ENCODE measurements around the gene IRAK3.
"Not testable (repeated sequence)": the region's sequence is repeated elsewhere in the genome, so short reads cannot be mapped to it uniquely, and the experiment has no call there.

Gene IRAK3

DNA sequence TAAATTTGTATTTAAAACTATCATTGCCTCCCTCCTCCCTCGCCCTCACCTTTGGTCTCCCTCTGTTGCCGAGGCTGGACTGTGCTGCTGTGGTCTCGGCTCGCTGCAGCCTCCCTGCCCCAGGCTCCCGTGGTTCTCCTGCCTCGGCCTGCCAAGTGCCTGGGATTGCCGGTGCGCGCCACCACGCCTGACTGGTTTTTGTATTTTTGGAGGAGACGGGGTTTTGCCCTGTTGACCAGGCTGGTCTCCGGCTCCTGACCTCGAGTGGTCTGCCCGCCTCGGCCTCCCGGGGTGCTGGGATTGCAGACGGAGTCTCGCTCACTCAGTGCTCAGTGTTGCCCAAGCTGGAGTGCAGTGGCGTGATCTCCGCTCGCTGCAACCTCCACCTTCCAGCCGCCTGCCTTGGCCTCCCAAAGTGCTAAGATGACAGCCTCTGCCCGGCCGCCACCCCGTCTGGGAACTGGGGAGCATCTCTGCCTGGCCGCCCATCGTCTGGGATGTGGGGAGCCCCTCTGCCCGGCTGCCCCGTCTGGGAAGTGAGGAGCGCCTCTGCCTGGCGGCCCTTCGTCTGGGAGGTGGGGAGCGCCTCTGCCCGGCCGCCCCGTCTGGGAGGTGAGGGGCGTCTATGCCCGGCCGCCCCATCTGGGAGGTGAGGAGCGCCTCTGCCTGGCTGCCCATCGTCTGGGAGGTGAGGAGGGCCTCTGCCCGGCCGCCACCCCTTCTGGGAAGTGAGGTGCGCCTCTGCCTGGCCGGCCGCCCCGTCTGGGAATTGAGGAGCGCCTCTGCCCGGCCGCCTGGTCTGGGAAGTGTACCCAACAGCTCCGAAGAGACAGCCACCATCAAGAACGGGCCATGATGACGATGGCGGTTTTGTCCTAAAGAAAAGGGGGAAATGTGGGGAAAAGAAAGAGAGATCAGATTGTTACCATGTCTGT, 14.4 kb upstream of the IRAK3 start:
- DNase-seq: not testable (repeated sequence)

DNA sequence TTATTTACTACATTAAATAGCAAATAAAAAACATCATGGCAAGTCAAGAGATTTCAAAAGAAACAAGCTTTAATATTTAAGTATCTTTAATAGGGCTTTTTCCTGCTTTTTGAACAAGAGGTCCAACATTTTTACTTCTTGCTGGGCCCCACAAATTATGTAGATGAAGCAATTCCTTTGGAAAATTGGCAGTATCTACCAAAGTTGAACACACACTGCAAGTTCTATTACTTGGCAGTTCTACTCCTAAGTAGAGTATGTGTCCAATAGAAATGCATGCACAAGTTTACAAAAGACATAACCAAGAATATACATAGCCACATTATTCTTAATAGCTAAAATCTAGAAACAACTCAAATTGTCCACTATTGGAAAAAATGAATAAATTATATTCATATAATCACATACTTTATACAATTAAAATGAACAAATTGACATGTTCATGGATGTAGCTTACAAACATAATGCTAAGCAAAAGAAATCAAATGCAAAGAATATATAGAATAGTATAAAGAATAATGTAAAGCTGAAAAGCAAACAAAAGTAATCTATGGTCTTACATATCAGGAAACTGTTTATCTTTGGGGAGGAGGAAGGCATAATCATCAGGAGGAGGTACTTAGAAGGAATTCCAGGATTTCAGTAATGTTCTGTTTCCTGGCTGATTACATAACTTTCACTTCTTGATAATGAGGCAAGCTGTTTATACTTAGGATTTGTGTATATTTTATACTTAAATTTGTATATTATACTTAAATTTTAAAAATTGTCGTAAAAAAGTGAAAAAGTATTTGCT, 12.7 kb upstream of the IRAK3 start:
- DNase-seq: no peak

DNA sequence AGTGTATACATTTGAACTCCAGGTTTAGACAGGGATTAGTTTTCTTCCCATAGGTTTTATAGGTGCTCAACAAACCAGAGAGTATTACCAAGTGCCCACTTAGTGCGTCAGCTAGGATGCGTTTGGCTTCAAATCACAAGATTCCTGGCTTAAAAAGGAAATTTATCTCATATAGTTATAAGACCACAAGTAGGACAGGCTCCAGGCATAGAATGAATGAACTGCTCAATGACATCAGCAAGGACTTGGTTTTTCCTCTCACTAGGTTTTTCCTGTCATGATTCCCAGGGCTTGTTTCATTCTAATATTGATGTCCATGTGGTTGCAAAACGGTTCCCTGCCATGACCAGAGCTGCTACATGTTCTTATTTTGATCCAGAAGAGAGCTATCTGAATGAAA, 6.1 kb upstream of the IRAK3 start:
- no peak for DNase-seq

DNA sequence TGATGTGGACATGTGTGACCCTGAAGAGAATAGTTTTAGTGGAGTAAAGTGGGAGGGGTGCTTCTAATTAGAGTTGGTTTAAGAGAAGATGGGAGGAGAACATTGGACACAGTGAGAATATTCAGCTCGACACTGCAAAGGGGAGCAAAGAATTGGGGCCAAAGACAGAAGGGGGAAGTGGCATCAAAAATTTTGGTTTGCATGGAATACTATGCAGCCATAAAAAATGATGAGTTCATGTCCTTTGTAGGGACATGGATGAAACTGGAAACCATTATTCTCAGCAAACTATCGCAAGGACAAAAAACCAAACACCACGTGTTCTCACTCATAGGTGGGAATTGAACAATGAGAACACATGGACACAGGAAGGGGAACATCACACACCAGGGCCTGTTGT, 4.2 kb upstream of the IRAK3 start:
- DNase-seq: not testable (repeated sequence)

DNA sequence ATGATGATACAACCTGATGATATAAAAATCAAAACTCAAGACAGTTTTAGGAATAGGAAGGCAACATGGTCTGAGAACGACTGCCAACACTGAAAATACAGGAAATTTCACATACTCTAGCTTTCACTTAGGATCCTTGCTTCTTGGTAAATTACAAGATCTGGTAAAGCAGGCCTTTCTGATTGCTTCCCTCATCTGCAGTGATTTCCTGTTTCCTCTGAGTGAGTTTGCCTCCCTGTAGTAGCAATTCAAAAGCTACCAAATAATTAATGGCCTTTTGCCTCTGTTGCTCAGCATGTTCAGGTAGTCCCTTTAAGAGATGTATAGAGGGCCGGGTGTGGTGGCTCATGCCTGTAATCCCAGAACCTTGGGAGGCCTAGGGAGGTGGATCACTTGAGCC, 2.0 kb upstream of the IRAK3 start:
- DNase-seq: no peak

DNA sequence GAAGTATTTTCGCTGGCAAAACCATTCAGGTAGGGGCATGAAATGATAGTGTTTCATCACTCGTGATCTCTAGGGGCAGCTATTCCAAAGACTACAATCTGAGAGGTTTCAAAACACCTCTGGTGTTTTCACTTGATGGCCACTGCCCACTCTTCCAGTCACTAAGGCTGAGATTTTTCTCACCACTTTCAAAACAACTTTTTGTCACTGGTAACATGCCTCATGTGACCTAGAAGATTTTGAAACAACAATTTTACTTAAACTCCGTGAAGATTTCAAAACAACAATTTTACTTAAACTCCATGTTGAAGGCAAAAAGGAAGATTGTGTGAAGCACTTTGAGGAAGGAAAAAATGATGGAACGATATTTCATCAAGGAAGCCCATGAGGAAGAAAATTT, 1.2 kb upstream of the IRAK3 start:
- no peak for DNase-seq

DNA sequence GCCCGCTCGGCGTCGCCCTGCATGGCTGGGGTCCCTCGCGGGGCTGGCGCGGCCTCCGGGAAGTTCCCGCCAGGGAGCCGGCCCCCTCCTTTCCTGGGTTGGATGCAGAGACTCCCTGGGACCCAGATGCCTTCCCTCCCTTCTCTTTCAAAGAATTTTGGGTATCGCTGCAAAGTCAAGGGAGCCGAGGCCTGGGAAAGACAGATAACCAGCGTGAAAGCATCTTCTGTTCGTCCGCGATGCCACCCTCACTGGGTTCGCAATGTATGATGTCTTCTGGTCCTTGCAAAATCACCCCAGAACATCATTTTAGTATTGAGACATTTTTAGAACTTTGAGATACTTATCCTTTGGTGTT, 451 bp downstream of the IRAK3 start:
- DNase-seq: no peak

DNA sequence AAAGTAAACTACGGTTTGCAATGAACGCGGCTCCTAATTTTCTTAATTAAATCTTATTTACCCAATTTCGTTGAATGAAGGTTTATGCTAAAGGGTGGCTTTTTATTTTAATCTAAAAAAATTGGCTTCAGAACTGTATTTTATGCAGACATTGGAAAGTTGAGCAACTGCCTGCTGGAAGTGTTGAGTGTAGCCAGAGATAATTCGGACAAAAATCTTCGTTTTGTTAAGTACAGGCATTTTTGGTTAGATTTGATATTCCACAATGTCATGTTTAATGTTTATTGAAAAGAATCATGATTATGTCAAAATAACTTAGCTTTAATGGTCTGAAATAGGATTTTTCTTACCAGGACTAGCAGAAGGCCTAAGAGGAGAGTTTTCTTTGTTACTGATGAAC, 875 bp downstream of the IRAK3 start:
- DNase-seq: no peak

DNA sequence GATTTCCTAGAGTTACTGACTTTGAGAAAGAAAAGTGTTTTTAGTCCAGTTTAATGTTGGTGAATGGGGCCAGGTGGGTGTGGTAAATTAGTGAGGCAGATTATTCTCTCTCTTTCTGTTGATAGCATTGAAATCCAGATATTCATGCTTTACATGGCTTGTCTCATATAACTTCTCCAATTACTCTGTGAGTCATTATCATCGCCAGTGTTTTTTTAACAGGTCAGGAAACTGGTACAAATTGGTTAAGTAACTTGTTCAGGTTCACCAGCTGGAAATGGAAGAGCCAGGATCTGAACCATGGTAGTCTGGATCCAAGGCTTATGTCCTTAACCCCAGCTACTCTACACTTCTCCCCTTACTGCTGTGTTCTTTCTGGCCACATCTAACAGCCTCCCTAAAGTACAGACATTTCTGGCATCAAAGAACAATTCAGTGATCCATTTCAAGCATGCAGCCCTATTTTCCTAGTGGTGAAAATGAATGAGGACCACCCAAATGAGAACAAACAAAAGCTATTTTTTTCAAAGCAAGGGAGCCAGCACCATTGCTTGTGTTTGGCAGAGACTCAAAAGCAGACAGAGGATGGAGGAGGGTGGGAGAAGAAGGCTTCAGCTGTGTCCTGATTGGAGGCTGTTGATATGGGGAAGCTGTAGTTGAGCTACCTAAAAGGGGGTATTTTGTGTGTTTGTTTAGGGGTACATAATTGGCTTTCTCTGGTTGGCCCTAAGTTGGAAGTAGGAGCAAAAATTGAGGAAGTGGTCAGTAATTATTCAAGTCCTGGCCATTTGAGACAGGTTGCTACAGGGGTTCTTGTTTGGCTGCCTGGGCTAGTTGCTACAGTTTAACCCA, 1.7 kb downstream of the IRAK3 start:
- DNase-seq: peak; percentile 62

DNA sequence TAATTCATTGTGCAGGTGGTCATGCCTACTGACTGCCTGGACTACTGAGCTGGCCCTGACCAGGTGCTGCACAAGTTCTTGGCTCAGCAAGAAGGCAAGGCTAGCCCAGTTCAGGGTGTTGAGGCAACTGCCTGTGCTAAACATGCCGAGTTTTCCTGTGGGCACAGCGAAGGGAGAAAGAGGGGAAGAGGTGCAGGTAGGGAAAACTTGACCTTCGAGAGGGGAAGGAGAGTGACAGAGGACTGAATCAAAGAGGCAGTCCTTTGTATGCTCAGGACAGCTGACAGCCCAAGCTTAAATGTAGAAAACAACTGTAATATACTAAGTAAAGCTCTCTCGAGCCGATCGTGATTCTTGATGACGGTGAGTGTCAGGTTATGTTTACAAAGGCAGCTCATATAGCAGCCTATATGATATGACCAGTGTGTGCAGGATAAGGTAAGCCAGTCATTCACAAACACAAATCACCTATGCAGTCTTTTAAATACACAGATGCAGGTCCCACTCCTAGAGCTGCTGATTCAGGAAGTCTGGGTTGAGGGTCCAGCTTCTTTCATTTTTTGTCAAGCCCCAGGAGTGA, 2.6 kb downstream of the IRAK3 start:
- peak; percentile 91 for DNase-seq

DNA sequence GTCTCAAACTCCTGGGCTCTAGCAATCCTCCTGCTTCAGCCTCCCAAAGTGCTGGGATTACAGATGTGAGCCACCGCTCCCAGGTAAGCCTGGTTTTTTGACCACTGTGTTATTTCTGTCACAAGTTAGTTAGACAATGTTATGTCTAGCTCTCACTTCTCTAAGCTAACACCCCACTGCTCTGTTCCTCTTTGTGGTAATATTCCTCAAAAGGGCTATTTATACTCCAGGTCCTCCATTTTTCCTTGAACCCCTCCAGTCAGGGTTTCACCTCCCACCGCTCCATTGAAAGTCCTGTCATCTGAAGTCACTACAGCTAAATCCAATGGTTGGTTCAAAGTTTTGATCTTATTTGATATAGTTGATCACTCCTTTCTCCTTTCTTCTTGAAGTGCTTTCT, 5.1 kb downstream of the IRAK3 start:
- DNase-seq: no peak

DNA sequence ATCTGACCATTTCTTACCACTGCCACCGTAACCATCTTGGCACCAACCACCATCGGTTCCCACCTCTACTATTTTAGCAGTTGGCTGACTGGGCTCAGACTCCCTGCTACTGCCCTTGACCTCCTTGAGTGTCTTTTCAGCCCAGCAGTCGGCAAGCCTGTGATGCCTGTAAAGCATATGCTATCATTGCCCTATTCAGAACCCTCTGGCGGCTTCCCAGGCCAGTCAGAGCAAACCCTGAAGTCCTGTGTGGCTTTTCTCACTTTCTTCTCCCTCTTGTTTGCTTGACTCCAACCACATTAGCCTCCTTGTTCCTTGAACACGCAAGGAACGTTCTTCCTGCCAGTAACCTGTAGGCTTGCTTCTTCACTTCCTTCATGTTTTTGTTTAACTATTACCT, 6.2 kb downstream of the IRAK3 start:
- no peak for DNase-seq

DNA sequence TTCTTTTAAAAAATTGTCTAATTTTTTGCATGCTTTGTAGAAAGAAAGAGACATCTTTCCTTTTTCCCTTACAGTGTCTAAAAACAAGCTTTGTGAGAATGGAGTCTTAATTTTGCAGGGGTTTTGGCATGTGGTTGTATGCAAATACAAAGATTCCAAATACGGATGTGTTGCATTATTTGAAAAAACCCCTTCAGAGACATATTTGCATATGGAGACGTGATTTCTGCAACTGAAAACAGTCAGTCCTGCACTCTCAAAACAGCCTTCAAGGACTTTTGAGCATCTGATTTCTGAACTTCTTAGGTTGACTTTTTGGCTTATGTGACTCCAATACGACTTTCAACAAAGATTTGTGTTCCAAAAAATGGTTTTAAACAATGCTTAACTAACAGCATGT, 7.8 kb downstream of the IRAK3 start:
- DNase-seq: no peak

DNA sequence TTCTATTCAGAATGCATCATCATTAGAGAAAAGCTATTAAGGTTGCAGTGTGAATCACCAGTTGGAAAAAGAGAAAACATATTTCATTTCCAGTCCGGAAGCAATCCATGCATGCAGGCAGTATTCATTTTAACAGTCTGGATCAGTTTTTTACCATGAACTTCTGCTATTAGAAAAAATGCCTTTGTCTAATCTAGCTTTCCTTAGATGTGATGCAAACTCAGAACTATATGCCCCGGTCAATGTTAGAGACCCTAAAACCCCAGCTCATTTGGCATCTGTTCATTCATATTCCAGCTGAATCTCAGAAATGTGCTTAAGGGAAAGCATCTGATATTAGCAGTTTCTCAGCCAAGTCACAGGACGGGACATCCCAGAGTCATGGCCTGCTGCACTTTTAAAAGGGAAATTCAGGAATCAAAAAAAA, 8.5 kb downstream of the IRAK3 start:
- DNase-seq: no peak

DNA sequence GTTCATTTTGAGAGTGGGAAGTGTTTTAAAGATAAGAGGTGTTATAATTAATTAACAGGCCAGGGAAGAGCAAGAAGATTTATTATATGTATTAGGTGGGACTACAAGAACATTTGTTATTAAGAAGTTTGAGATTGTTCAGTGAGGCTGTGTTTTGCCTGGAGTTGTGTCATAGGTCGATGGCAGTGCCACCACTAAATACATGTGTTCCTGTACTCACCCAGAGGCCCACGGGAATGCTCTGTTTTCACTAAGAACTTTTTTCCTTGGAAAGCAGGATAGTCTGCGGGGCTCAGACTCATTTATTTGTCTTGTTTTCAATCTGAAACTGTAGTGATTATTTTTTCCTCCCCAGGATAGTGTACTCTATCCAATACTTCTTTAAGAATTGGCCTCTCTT, 10.1 kb downstream of the IRAK3 start:
- no peak for DNase-seq

DNA sequence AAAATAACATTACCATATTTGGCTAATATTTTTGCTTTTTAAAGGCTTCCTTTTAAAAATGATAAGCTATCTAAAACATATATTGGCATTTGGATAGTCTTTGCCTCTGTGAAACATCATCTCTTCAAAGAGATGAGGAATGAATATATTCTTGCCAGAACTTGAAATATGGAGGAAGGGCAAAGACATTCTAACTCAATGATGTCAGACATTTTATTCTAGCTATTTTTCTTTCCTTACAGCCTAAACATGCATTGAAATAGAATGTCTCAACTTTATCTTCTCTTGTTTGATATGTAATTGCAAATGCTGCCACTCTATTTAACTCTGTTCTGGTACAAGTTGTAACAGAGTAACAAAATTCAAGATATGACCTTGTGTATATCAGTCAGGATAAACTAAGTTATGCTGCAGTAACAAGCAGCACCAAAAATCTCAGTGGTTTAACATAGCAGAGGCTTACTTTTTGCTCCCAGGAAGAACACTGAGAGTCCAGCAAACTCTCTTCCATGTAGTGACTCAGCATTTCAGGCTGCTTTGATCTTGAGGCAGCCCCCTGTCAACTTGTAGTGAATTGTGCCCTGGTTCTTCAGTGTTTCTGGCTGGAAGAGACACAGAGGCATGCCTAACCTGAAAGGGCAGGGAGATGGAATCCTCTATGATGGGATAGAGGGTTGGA, 11.0 kb downstream of the IRAK3 start:
- no peak for DNase-seq

DNA sequence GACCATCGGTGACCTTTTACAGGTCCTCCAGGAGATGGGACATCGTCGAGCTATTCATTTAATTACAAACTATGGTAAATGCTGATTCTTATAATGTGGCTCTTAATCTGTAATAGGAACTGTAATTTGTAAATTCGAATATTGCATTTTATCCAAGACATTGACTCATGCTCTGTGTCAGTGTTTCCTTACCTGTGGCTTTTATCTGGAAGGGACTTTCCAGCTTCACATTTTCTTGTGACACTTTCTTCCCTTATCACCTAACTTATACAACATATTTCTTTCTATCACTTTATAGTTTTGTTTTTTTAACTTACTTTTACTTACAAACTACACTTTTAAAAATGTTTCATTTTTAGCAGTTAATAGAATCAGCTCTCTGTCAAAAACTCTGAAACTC, 14.8 kb downstream of the IRAK3 start:
- DNase-seq: no peak

DNA sequence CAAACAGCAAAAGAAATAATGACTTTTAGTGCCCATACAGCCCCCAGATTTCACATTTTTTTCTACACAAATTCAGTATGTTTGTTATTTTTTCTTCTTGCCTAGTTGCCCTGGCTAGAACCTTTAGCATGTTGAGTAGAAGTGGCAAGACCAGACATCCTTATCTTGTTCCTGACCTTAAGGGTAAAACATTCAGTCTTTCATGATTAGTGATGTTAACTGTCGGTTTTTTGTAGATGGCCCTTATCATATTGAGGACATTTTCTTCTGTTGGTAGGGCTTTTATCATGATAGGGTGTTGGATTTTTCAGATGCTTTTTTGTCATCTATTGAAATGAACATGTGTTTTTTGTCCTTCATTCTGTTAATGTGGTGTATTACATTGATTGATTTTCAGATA, 17.1 kb downstream of the IRAK3 start:
- DNase-seq: no peak

DNA sequence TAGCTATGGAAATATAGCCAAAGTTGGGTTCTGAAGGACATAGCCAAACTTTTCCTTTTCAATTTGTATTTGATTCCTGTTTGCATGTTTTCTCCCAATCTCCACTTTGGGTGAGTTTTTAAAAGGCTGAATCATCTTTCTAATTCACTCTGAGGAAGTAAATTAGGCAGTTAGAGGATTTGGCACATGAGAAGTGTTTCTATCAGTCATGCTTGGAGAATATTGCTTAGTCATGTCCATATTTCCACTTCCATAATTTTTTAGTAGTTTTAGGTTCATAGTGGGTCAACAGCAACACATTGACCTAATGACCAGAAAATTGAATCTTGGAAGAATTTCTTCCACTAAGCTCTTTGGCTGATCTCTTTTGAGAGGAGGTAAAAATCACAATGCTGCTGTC, 21.8 kb downstream of the IRAK3 start:
- DNase-seq: no peak

DNA sequence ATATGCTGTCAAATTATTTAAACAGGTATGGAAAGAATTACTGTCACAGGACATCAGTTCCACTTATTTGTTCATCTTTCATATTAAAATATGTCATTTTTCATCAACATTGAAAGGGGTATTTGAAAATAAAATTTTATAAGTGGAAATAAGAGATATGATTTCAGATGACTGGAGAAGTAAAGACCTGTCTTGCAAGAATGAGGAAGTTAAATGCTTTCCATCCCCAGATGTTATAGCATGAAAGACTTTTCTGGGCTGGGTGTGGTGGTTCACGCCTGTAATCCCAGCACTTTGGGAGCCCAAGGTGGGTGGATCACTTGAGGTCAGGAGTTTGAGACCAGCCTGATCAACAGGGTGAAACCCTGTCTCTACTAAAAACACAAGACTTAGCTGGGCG, 22.6 kb downstream of the IRAK3 start:
- DNase-seq: not testable (repeated sequence)

DNA sequence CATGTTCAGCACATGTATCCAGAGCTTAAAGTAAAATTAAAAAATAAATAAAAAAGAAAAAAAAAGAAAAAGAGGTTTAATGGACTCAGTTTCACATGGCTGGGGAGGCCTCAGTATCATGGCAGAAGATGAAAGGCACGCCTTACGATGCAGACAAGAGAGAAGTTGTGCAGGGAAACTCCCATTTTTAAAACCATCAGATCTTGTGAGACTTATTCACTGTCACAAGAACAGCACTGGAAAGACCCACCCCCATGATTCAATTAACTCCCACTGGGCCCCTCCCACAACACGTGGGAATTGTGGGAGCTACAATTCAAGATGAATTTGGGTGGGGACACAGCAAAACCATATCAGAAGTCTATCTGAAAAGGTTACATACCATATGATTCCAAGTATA, 24.0 kb downstream of the IRAK3 start:
- not testable (repeated sequence) for DNase-seq

DNA sequence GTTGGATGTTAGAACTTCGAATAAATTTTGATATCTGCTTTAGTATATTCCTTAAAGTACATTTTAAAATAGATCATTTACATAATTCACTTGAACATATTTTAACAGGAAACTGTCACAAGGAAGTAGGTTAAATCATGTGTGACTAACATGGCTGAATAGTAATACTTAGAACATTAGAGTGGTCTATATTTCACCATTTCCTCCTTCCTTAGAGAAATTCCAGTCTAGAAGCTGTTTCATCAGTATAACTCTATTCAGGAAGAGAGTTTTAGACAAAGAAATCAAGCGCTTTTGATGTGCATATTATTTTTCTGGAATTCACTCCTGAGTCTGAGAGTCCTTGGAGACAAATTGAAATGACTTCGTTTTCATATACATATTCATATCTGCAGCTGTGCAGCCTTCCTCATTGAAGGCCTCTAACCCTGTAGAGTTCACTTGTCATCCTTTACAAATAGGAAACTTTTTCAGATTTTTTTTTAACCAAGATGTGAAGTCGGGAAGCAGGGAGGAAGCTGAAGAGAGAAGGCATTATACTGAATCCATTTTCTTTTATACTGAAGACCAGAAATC, 28.4 kb downstream of the IRAK3 start:
- DNase-seq: no peak
